Stimulated activated CD8-positive, alpha-beta memory T cell treated with anti-CD3 and anti-CD28 coated beads, Interleukin-7, amount 100 ng/mL, for 1 hour (primary cell): ENCODE results near the gene TIAM2.

ENCODE experiments used
- DNase-seq, 2 donors: peaks; one replicate each; pipeline ENCODE4 v3.0.0-alpha.2; 2020; ENCODE audit warnings: low read depth in 2 of 2

TIAM2 gene

GRCh38 chr6:155061381-155061780, 66.3 kb downstream of the TIAM2 start:
- DNase-seq: no peak

- no peak for DNase-seq
Observed at GRCh38 chr6:155062866-155063341, 67.8 kb downstream of the TIAM2 start.

GRCh38 chr6:155064303-155064702, 69.2 kb downstream of the TIAM2 start:
- DNase-seq: no peak

GRCh38 chr6:155066361-155066760, 71.2 kb downstream of the TIAM2 start:
- DNase-seq: no peak

GRCh38 chr6:155066921-155067680, 72.0 kb downstream of the TIAM2 start:
- DNase-seq: no peak

- no peak for DNase-seq
Observed at GRCh38 chr6:155067956-155068615, 73.0 kb downstream of the TIAM2 start.

GRCh38 chr6:155069543-155069942, 74.4 kb downstream of the TIAM2 start:
- DNase-seq: no peak

- no peak for DNase-seq
Observed at GRCh38 chr6:155075930-155076695, 81.0 kb downstream of the TIAM2 start.

- no peak for DNase-seq
Observed at GRCh38 chr6:155077331-155077730, 82.2 kb downstream of the TIAM2 start.

- DNase-seq: no peak
Observed at GRCh38 chr6:155077784-155078183, 82.7 kb downstream of the TIAM2 start.

GRCh38 chr6:155078331-155078745, 83.2 kb downstream of the TIAM2 start:
- DNase-seq: no peak

GRCh38 chr6:155079985-155080452, 84.9 kb downstream of the TIAM2 start:
- no peak for DNase-seq

GRCh38 chr6:155080881-155081845, 86.0 kb downstream of the TIAM2 start:
- DNase-seq: no peak

- no peak for DNase-seq
Observed at GRCh38 chr6:155084431-155085123, 89.5 kb downstream of the TIAM2 start.

GRCh38 chr6:155085582-155086257, 90.6 kb downstream of the TIAM2 start:
- DNase-seq: no peak

- no peak for DNase-seq
Observed at GRCh38 chr6:155088856-155089255, 93.7 kb downstream of the TIAM2 start.

- DNase-seq: no peak
Observed at GRCh38 chr6:155089746-155090145, 94.6 kb downstream of the TIAM2 start.

GRCh38 chr6:155090166-155090565, 95.1 kb downstream of the TIAM2 start:
- DNase-seq: no peak

GRCh38 chr6:155091756-155092155, 96.6 kb downstream of the TIAM2 start:
- DNase-seq: no peak

- DNase-seq: peak; percentile 1 to 2
Observed at GRCh38 chr6:155093430-155093829, 98.3 kb downstream of the TIAM2 start.
